Progenitor cell of endocrine pancreas (in vitro differentiated cells): ENCODE data around the gene TMEM45B. TPM values are rescaled to one million over a fixed set of nuclear protein-coding genes. Genes with fewer than 3 reads are reported as not detected.
A peak's percentile ranks its signal among the peaks of the same experiment; 100 is the strongest.
"Not testable (repeated sequence)": the region's sequence is repeated elsewhere in the genome, so short reads cannot be mapped to it uniquely, and the experiment has no call there.

ENCODE experiments used
- DNase-seq: peaks from one replicate; pipeline ENCODE4 v3.0.0; 2021; ENCODE audit warnings: low spot score; ENCODE audit not compliant: unreplicated experiment
- H3K27ac Mint-ChIP-seq: 2 replicates; pipeline ENCODE4 v1.8.0; 2021; ENCODE audit warnings: mild to moderate bottlenecking, moderate library complexity, mixed read lengths
- H3K27me3 Mint-ChIP-seq: 2 replicates; pipeline ENCODE4 v1.8.0; 2021; ENCODE audit warnings: mixed read lengths
- H3K36me3 Mint-ChIP-seq: 2 replicates; pipeline ENCODE4 v1.8.0; 2022; ENCODE audit warnings: mixed read lengths; ENCODE audit not compliant: insufficient read depth
- H3K4me1 Mint-ChIP-seq: 2 replicates; pipeline ENCODE4 v1.8.0; 2021; ENCODE audit warnings: low read depth, mixed read lengths
- H3K4me3 Mint-ChIP-seq: 2 replicates; pipeline ENCODE4 v1.8.0; 2021; ENCODE audit warnings: low read depth, mild to moderate bottlenecking, moderate library complexity, mixed read lengths
- H3K9me3 Mint-ChIP-seq: 2 replicates; pipeline ENCODE4 v1.8.0; 2021; ENCODE audit warnings: low read depth, mixed read lengths
- CTCF ChIP-seq: fragments of 200-600 bp; sonication (generic); IDR thresholded peaks from one replicate; pipeline ENCODE4 v1.5.0; 2021; ENCODE audit warnings: antibody characterized with exemption, mild to moderate bottlenecking; ENCODE audit not compliant: unreplicated experiment
- total RNA-seq: library from RNA; stranded (reverse); gene quantifications from 2 replicates; pipeline ENCODE4 v1.2.1, GENCODE V29; 2021

Gene TMEM45B
- total RNA-seq, 1 donor from 2014 or later, result 1.4 TPM

- DNase-seq, result no peak
- Mint-ChIP-seq H3K27me3 (no peaks in the 10 kb centered on the region), H3K27ac (no peak overlapping the region), H3K4me3 (no peak overlapping the region), H3K9me3 (no peaks in the 10 kb centered on the region), H3K36me3 (no peaks in the 10 kb centered on the region), H3K4me1 (no peaks in the 10 kb centered on the region)
- TF ChIP-seq CTCF, result no peak
Observed at GRCh38 chr11:129840236-129840635, 24.6 kb downstream of the TMEM45B start.

- no peaks in the 10 kb centered on the region for H3K9me3 Mint-ChIP-seq
- no peak for DNase-seq
- H3K36me3 Mint-ChIP-seq, result no peaks in the 10 kb centered on the region
- no peaks in the 10 kb centered on the region for H3K27me3 Mint-ChIP-seq
- H3K27ac Mint-ChIP-seq, result no peak overlapping the region
- H3K4me1 Mint-ChIP-seq, result peaks cover 16% of the 10 kb centered on the region
- no peak overlapping the region for H3K4me3 Mint-ChIP-seq
- no peak for TF ChIP-seq CTCF
Observed at GRCh38 chr11:129842138-129842537, 26.5 kb downstream of the TMEM45B start.

GRCh38 chr11:129846508-129847335, 31.1 kb downstream of the TMEM45B start:
- H3K27ac Mint-ChIP-seq, result peak overlapping the region; percentile 93
- no peak for DNase-seq
- H3K4me1 Mint-ChIP-seq, result peaks cover 19% of the 10 kb centered on the region
- H3K4me3 Mint-ChIP-seq, result no peak overlapping the region
- no peaks in the 10 kb centered on the region for H3K36me3 Mint-ChIP-seq
- no peak for TF ChIP-seq CTCF
- H3K27me3 Mint-ChIP-seq, result no peaks in the 10 kb centered on the region
- peaks cover 3% of the 10 kb centered on the region for H3K9me3 Mint-ChIP-seq

- not testable (repeated sequence) for H3K27ac Mint-ChIP-seq, H3K4me3 Mint-ChIP-seq, H3K9me3 Mint-ChIP-seq, DNase-seq, H3K27me3 Mint-ChIP-seq, H3K36me3 Mint-ChIP-seq
- peaks cover 19% of the 10 kb centered on the region for H3K4me1 Mint-ChIP-seq
Observed at GRCh38 chr11:129847361-129847760, 31.7 kb downstream of the TMEM45B start.

- Mint-ChIP-seq H3K36me3 (no peaks in the 10 kb centered on the region), H3K4me3 (no peak overlapping the region), H3K27me3 (no peaks in the 10 kb centered on the region), H3K4me1 (peaks cover 31% of the 10 kb centered on the region), H3K27ac (no peak overlapping the region), H3K9me3 (peaks cover 3% of the 10 kb centered on the region)
- no peak for TF ChIP-seq CTCF
- DNase-seq, result no peak
Observed at GRCh38 chr11:129849447-129850130, 33.9 kb downstream of the TMEM45B start.
